GM15510 (cell line): ENCODE data around the gene ARHGAP9.
A peak's percentile ranks its signal among the peaks of the same experiment; 100 is the strongest.

Experiments
- POLR2A ChIP-seq: IDR thresholded peaks from 3 replicates; pipeline ENCODE4 v1.6.1; 2011; ENCODE audit warnings: borderline replicate concordance; ENCODE audit not compliant: insufficient read length; ENCODE audit errors: extremely low read depth

Gene ARHGAP9

GRCh38 chr12:57467915-57468314, 11.8 kb downstream of the ARHGAP9 start:
- TF ChIP-seq POLR2A, result no peak

GRCh38 chr12:57467212-57467874, 12.3 kb downstream of the ARHGAP9 start:
- TF ChIP-seq POLR2A, result no peak

GRCh38 chr12:57465747-57466505, 13.7 kb downstream of the ARHGAP9 start:
- no peak for TF ChIP-seq POLR2A

GRCh38 chr12:57465030-57465746, 14.5 kb downstream of the ARHGAP9 start:
- TF ChIP-seq POLR2A, result no peak

GRCh38 chr12:57464569-57464968, 15.1 kb downstream of the ARHGAP9 start:
- TF ChIP-seq POLR2A, result no peak

- TF ChIP-seq POLR2A, result no peak
These were observed 16.8 kb downstream of the ARHGAP9 start for GRCh38 chr12:57462912-57463253.

GRCh38 chr12:57462251-57462911, 17.3 kb downstream of the ARHGAP9 start:
- peak; percentile 20 for TF ChIP-seq POLR2A

- no peak for TF ChIP-seq POLR2A
These were observed 17.8 kb downstream of the ARHGAP9 start for GRCh38 chr12:57461917-57462250.

- TF ChIP-seq POLR2A, result no peak
These were observed 18.3 kb downstream of the ARHGAP9 start for GRCh38 chr12:57461276-57461916.

GRCh38 chr12:57460841-57461275, 18.8 kb downstream of the ARHGAP9 start:
- no peak for TF ChIP-seq POLR2A

- no peak for TF ChIP-seq POLR2A
These were observed 19.2 kb downstream of the ARHGAP9 start for GRCh38 chr12:57460468-57460784.

GRCh38 chr12:57459750-57460467, 19.8 kb downstream of the ARHGAP9 start, which contains the start of gene GLI1:
GLI1 (plus strand) TSS chr12:57459785; CDS start chr12:57463692, 3,907 bp downstream.
- no peak for TF ChIP-seq POLR2A

- peak; percentile 63 for TF ChIP-seq POLR2A
These were observed 20.5 kb downstream of the ARHGAP9 start for GRCh38 chr12:57459055-57459749.
